IMR-90 (cell line): ENCODE data around the gene MEGF6. TPM values are rescaled to one million over a fixed set of nuclear protein-coding genes. Genes with fewer than 3 reads are reported as not detected.

Experiments
- ATAC-seq: fragments of 200-7000 bp; cut with Tn5 transposase; 2 replicates; pipeline ENCODE4 v1.9.1; 2020; ENCODE audit warnings: low read depth, mild to moderate bottlenecking, moderate library complexity
- BruUV-seq: library from RNA; stranded (reverse); fragments of 400-500 nt; replicated peaks from 2 replicates; lab custom pipeline; 2021; lab: Mats Ljungman, UMichigan
- CTCF ChIA-PET: fragments of 300-600 bp; formaldehyde crosslinking; extraction: SDS; loops from one replicate; lab custom pipeline; 2021; ENCODE audit warnings: antibody characterized with exemption; lab: Yijun Ruan, JAX
- POLR2A ChIA-PET: fragments of 300-600 bp; sonication (Branson Sonifier 250); formaldehyde crosslinking; loops from one replicate; lab custom pipeline; 2022; ENCODE audit warnings: antibody characterized with exemption; ENCODE audit not compliant: unreplicated experiment; lab: Charles Lee
- DNase-seq: peaks from one replicate; pipeline ENCODE4 v3.0.0; 2013
- H2AFZ ChIP-seq: replicated peaks from 2 replicates; pipeline ENCODE3; 2013; ENCODE audit warnings: low read length, mild to moderate bottlenecking; ENCODE audit not compliant: poor library complexity
- H2AK5ac ChIP-seq: 2 replicates; pipeline ENCODE4 v1.6.1; 2013; ENCODE audit warnings: low read depth, low read length, inconsistent platforms
- H2AK9ac ChIP-seq: replicated peaks from 2 replicates; pipeline ENCODE3; 2013; ENCODE audit warnings: mild to moderate bottlenecking, low read depth, low read length, moderate library complexity; ENCODE audit not compliant: poor library complexity
- H2BK120ac ChIP-seq: 2 replicates; pipeline ENCODE4 v1.6.1; 2013; ENCODE audit warnings: low read depth, low read length, inconsistent platforms
- H2BK15ac ChIP-seq: 3 replicates; pipeline ENCODE4 v1.6.1; 2013; ENCODE audit warnings: low read depth, low read length, inconsistent platforms
- H2BK20ac ChIP-seq: 2 replicates; pipeline ENCODE4 v1.6.1; 2013; ENCODE audit warnings: low read depth, mild to moderate bottlenecking, inconsistent platforms, low read length, moderate library complexity
- H2BK5ac ChIP-seq: 2 replicates; pipeline ENCODE4 v1.6.1; 2013; ENCODE audit warnings: mild to moderate bottlenecking, low read depth, low read length, inconsistent platforms; ENCODE audit not compliant: poor library complexity, severe bottlenecking
- H3K14ac ChIP-seq: replicated peaks from 2 replicates; pipeline ENCODE4 v1.6.1; 2013; ENCODE audit warnings: low read depth, low read length, inconsistent platforms
- H3K18ac ChIP-seq: 2 replicates; pipeline ENCODE4 v1.6.1; 2013; ENCODE audit warnings: low read depth, low read length, control low read depth
- H3K23ac ChIP-seq: 2 replicates; pipeline ENCODE4 v1.6.1; 2013; ENCODE audit warnings: low read depth, low read length, inconsistent platforms
- H3K27ac ChIP-seq: 2 replicates; pipeline ENCODE4 v1.5.1; 2013; ENCODE audit warnings: mild to moderate bottlenecking, control low read depth, low read length; ENCODE audit not compliant: insufficient read depth
- H3K27me3 ChIP-seq: 2 replicates; pipeline ENCODE4 v1.6.1; 2013; ENCODE audit warnings: low read length; ENCODE audit not compliant: control insufficient read depth, insufficient read depth
- H3K36me3 ChIP-seq: 2 replicates; pipeline ENCODE4 v1.6.1; 2013; ENCODE audit warnings: low read length, mixed read lengths; ENCODE audit not compliant: control insufficient read depth, insufficient read depth
- H3K4ac ChIP-seq: 2 replicates; pipeline ENCODE4 v1.6.1; 2013; ENCODE audit warnings: low read depth, low read length, inconsistent platforms
- H3K4me1 ChIP-seq: 2 replicates; pipeline ENCODE4 v1.6.1; 2013; ENCODE audit warnings: low read length, mixed read lengths; ENCODE audit not compliant: control insufficient read depth, insufficient read depth
- H3K4me2 ChIP-seq: 2 replicates; pipeline ENCODE4 v1.6.1; 2013; ENCODE audit warnings: low read depth, mild to moderate bottlenecking, control low read depth, low read length, moderate library complexity
- H3K4me3 ChIP-seq: 2 replicates; pipeline ENCODE4 v1.5.1; 2013; ENCODE audit warnings: low read depth, mild to moderate bottlenecking, control low read depth, low read length, moderate library complexity; ENCODE audit not compliant: insufficient read depth
- H3K56ac ChIP-seq: 2 replicates; pipeline ENCODE4 v1.6.1; 2013; ENCODE audit warnings: low read length, inconsistent platforms; ENCODE audit not compliant: insufficient read depth; ENCODE audit errors: extremely low read depth
- H3K79me1 ChIP-seq, 2 experiments: 2 replicates each; pipeline ENCODE4 v1.6.1; 2013; ENCODE audit warnings: low read length in 2 of 2, inconsistent platforms in 1 of 2, low read depth in 1 of 2
- H3K9ac ChIP-seq: 2 replicates; pipeline ENCODE4 v1.6.1; 2013; ENCODE audit warnings: low read depth, low read length, control low read depth
- H3K9me1 ChIP-seq: 2 replicates; pipeline ENCODE4 v1.6.1; 2013; ENCODE audit warnings: low read length, inconsistent platforms; ENCODE audit not compliant: insufficient read depth
- H3K9me3 ChIP-seq: 2 replicates; pipeline ENCODE4 v1.6.1; 2013; ENCODE audit warnings: low read length; ENCODE audit not compliant: control insufficient read depth, insufficient read depth
- H4K20me1 ChIP-seq: 2 replicates; pipeline ENCODE4 v1.6.1; 2013; ENCODE audit warnings: low read length, inconsistent platforms; ENCODE audit not compliant: insufficient read depth
- H4K5ac ChIP-seq: 2 replicates; pipeline ENCODE4 v1.6.1; 2013; ENCODE audit warnings: mild to moderate bottlenecking, low read depth, low read length, control low read depth
- H4K8ac ChIP-seq, 2 experiments: 2 replicates each; pipeline ENCODE4 v1.6.1; 2013; ENCODE audit warnings: low read depth in 2 of 2, low read length in 2 of 2, control low read depth in 1 of 2, inconsistent platforms in 1 of 2
- H4K91ac ChIP-seq: 2 replicates; pipeline ENCODE4 v1.6.1; 2013; ENCODE audit warnings: low read depth, low read length, inconsistent platforms; ENCODE audit not compliant: insufficient read depth
- CTCF ChIP-seq: conservative IDR thresholded peaks from 2 replicates; pipeline ENCODE4 v1.5.1; 2012; ENCODE audit warnings: mild to moderate bottlenecking, low read depth, low read length, improper control_type of control experiment
- NFE2L2 ChIP-seq: fragments of 150-350 bp; IDR thresholded peaks from 2 replicates; pipeline ENCODE4 v1.6.1; 2016; ENCODE audit warnings: low read depth, mild to moderate bottlenecking, low read length
- WGBS, 2 experiments: methylation state at CpG; one replicate each; pipeline versions ENCODE4 v1.1.5 to v1.1.7; 2013; ENCODE audit warnings: missing lambda C conversion rate in 2 of 2; ENCODE audit not compliant: insufficient read length in 1 of 2; ENCODE audit errors: extremely low coverage in 2 of 2; 5-methylcytosine and 5-hydroxymethylcytosine counted together
- dilution Hi-C: fragments of 300-500 bp; cut with HindIII; formaldehyde crosslinking; loops from one replicate; pipeline ENCODE4 v1.14.3; 2018; ENCODE audit warnings: low sequenced_read_pairs; ENCODE audit not compliant: unreplicated experiment
- in situ Hi-C: fragments of 300-500 bp; cut with MboI; formaldehyde crosslinking; loops from 3 replicates; pipeline ENCODE4 v1.14.3; 2019; ENCODE audit warnings: low sequenced_read_pairs, inconsistent platforms, mixed read lengths
- intact Hi-C: fragments of 100-400 bp; cut with micrococcal nuclease; formaldehyde crosslinking; loops from 2 replicates; pipeline ENCODE4 v1.10.0; 2022
- polyA plus RNA-seq, 3 experiments: library from polyadenylated mRNA; depleted of rRNA; stranded (reverse); fragments of >200 nt; gene quantifications; 2 replicates each; pipeline ENCODE4 v1.2.3, GENCODE V29; 2012; ENCODE audit warnings: low replicate concordance in 1 of 3
- total RNA-seq: library from RNA; depleted of rRNA; stranded (reverse); fragments of >200 nt; gene quantifications from 2 replicates; pipeline ENCODE4 v1.2.3, GENCODE V29; 2012

MEGF6 gene
- total and polyA plus RNA-seq, 2 of the 4 experiments (the other 2 are of a cell fraction), result 0.72 to 4.1 TPM

- Histone ChIP-seq H2BK15ac (no peak overlapping the region), H3K9me3 (no peaks in the 10 kb centered on the region), H3K36me3 (no peaks in the 10 kb centered on the region), H3K4ac (no peak overlapping the region), H4K5ac (no peak overlapping the region), H2AFZ (no peak overlapping the region), H3K14ac (no peak overlapping the region), H3K27me3 (peaks cover 4% of the 10 kb centered on the region; the same call in 1 of the 2 replicates), H3K9ac (no peak overlapping the region), H4K20me1 (no peaks in the 10 kb centered on the region), H2BK20ac (no peak overlapping the region), H2AK5ac (no peak overlapping the region), H3K18ac (no peak overlapping the region), H2BK120ac (no peak overlapping the region), H3K4me3 (no peak overlapping the region), H3K23ac (no peak overlapping the region), H4K8ac (no peak overlapping the region), H3K27ac (no peak overlapping the region), H3K4me2 (no peak overlapping the region), H3K9me1 (no peaks in the 10 kb centered on the region), H3K4me1 (peaks cover 17% of the 10 kb centered on the region), H3K56ac (no peak overlapping the region), H2BK5ac (no peak overlapping the region), H2AK9ac (no peak overlapping the region), H4K91ac (no peak overlapping the region), H3K79me1 (no peaks in the 10 kb centered on the region)
- ChIA-PET POLR2A (no interaction called here), CTCF (no interaction called here)
- no TSS peak for BruUV-seq
- no peak for DNase-seq
- ATAC-seq, result no peak
- intact Hi-C loops, result no loop called here
- in situ Hi-C loops, result loop anchor here (5.0 kb wide), 1 partner anchor 50 kb away; no protein-coding TSS in a partner anchor
- TF ChIP-seq NFE2L2 (no peak), CTCF (no peak)
- WGBS, 2 experiments, result 92% methylated on average over 2 of the region's 14 CpGs; no CpG with 5 or more reads in 1 of the 2 experiments
- dilution Hi-C loops, result no loop called here
Observed at GRCh38 chr1:3552176-3552575, 59.1 kb downstream of the MEGF6 start.
